Adrenal gland (tissue), 12 donors: ENCODE data around the gene GPR83. TPM values are rescaled to one million over a fixed set of nuclear protein-coding genes. Genes with fewer than 3 reads are reported as not detected.

Experiments used
- DNase-seq, 7 donors: peaks; one replicate each; pipeline ENCODE4 v3.0.0-alpha.2; 2019 to 2020
- H3K27ac ChIP-seq, 5 donors: fragments of 200-600 bp; sonication (generic) in 4 of 5; 1 replicate in 3 of 5; 2 replicates in 2 of 5; pipeline versions ENCODE4 v1.5.1 to v1.8.0; 2016 to 2020; ENCODE audit warnings: mild to moderate bottlenecking in 1 of 5
- H3K27me3 ChIP-seq: fragments of 200-600 bp; 2 replicates; pipeline ENCODE4 v1.8.0; 2021
- H3K36me3 ChIP-seq, 2 donors: fragments of 200-600 bp; replicated peaks in 1 of 2; 1 replicate in 1 of 2; 2 replicates in 1 of 2; pipeline versions ENCODE4 v1.5.1 to v1.8.0; 2018 to 2022
- H3K4me1 ChIP-seq, 2 donors: fragments of 200-600 bp; replicated peaks in 1 of 2; 1 replicate in 1 of 2; 2 replicates in 1 of 2; pipeline versions ENCODE4 v1.5.1 to v1.8.0; 2018 to 2021
- H3K4me3 ChIP-seq, 4 donors: fragments of 200-600 bp; sonication (generic) in 3 of 4; one replicate each; pipeline ENCODE4 v1.5.1; 2016 to 2018
- H3K9me3 ChIP-seq, 3 donors: fragments of 200-600 bp; sonication (generic) in 1 of 3; replicated peaks in 1 of 3; 1 replicate in 2 of 3; 2 replicates in 1 of 3; pipeline versions ENCODE4 v1.5.1 to v1.8.0; 2016 to 2021
- POLR2A ChIP-seq, 2 donors: fragments of 450-650 bp; IDR thresholded peaks; one replicate each; pipeline ENCODE4 v1.6.1; 2017; ENCODE audit warnings: antibody characterized with exemption in 2 of 2, mild to moderate bottlenecking in 2 of 2, moderate library complexity in 1 of 2
- WGBS, 4 donors: extraction: QIAGEN DNeasy Blood & Tissue Kit in 2 of 4; methylation state at CpG; one replicate each; pipeline versions ENCODE4 v1.1.5 to v1.1.7; 2013 to 2017; 5-methylcytosine and 5-hydroxymethylcytosine counted together
- intact Hi-C, 2 donors: fragments of 100-400 bp; cut with DNase I; formaldehyde crosslinking; loops; one replicate each; pipeline versions ENCODE4 v1.14.1 to v1.15.0; 2022 to 2023
- polyA plus RNA-seq, 3 donors: library from polyadenylated mRNA; stranded (reverse); fragments of 200-250 nt in 2 of 3; fragments of 350-450 nt in 1 of 3; fragmentation: Illumina TruSeq in 1 of 3; extraction: RNeasy Lipid Tissue Mini Kit (QIAGEN cat#74804) in 1 of 3; gene quantifications; one replicate each; pipeline ENCODE4 v1.2.3, GENCODE V29; 2013 to 2014
- total RNA-seq, 9 donors: library from RNA; depleted of rRNA in 4 of 9; stranded (reverse); fragments of >200 nt in 4 of 9; fragments of 120-200 nt in 1 of 9; fragmentation: NEBNext Ultra II Directional in 1 of 9; extraction: Animal tissue kit (Norgen Biotek cat#: 25700) in 1 of 9; gene quantifications; one replicate each; pipeline versions ENCODE4 v1.1.0 to v1.2.4, GENCODE V29; 2013 to 2023
- TF ChIP-seq, protein P1 (sequence below), 6 experiments: fragments of 450-650 bp in 4 of 6; fragments of 200-600 bp in 2 of 6; sonication (generic) in 1 of 6; IDR thresholded peaks; 1 replicate in 5 of 6; 2 replicates in 1 of 6; pipeline versions ENCODE4 v1.5.1 to v1.8.0; 2016 to 2021; ENCODE audit warnings: antibody characterized with exemption in 6 of 6, mild to moderate bottlenecking in 2 of 6, moderate library complexity in 1 of 6
- donor health status: healthy with polysubstance abuse.
- donor health status: Bipolar disorder and iron deficiency.
- donor health status: DM: yes; HTN: yes; CAD: no.
- donor health status: DM: no; HTN: no; CAD: no.
- donor health status: DM: no; HTN: no; CAD: no.
- donor health status: DM: yes; HTN: yes; CAD: no.

The GPR83 gene
- total and polyA plus RNA-seq, 12 donors = 0.17 to 1.5 (median 0.40) TPM; not detected in 1

DNA sequence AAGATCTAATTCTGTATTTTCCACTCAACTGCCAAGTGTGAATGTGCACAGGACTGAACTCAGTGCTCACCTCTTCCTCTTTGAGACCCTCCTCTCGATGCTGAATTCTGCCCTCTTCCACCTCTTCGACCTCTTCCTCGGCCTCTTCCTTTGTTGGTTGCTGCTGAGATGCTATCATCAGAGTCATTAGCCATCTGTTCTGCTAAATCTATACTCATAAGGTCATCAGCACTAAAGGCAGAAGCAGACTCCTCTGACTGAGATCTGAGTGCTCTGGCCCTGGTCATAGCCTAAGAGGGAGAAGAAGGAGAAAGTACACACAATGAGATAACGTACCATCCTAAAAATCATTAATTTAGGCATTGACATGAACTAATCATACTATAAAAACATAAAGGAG is 45.9 kb upstream of the GPR83 start:
- H3K4me1 ChIP-seq = no peaks in the 10 kb centered on the region
- no peaks in the 10 kb centered on the region for H3K27me3 ChIP-seq
- DNase-seq = no peak
- no peaks in the 10 kb centered on the region for H3K9me3 ChIP-seq
- H3K4me3 ChIP-seq = no peak overlapping the region
- no peak overlapping the region for H3K27ac ChIP-seq
- WGBS, 4 donors = 75 to 92% (median 86%) methylated on average over 4 of the region's 4 CpGs
- TF ChIP-seq, protein P1, sequence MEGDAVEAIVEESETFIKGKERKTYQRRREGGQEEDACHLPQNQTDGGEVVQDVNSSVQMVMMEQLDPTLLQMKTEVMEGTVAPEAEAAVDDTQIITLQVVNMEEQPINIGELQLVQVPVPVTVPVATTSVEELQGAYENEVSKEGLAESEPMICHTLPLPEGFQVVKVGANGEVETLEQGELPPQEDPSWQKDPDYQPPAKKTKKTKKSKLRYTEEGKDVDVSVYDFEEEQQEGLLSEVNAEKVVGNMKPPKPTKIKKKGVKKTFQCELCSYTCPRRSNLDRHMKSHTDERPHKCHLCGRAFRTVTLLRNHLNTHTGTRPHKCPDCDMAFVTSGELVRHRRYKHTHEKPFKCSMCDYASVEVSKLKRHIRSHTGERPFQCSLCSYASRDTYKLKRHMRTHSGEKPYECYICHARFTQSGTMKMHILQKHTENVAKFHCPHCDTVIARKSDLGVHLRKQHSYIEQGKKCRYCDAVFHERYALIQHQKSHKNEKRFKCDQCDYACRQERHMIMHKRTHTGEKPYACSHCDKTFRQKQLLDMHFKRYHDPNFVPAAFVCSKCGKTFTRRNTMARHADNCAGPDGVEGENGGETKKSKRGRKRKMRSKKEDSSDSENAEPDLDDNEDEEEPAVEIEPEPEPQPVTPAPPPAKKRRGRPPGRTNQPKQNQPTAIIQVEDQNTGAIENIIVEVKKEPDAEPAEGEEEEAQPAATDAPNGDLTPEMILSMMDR (IDR thresholded peaks at IDR 0.05) = no peak
- TF ChIP-seq POLR2A (IDR thresholded peaks at IDR 0.05) = no peak
- H3K36me3 ChIP-seq = peaks cover 0 to 15% of the 10 kb centered on the region in 2 donors
- intact Hi-C loops = no loop called here

DNA sequence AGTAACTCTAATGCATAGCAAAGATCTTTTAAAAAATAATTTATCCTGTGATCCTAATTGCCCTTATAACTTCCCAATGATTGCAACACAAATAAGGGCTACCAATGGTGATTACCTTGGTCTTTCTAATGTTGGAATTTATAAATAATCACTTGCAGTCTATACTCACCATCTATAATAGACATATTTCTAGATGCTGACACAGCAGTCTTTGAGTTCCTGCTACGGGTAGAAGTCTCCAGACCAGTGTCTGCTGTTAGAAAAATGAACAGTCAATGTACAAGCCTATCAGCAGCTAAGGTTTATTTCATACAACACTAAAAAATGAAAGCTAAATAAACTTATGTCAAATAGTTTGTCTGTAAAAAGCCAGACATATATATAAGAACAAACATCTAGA is 44.4 kb upstream of the GPR83 start:
- no peak for DNase-seq
- TF ChIP-seq POLR2A (IDR thresholded peaks at IDR 0.05) = no peak
- TF ChIP-seq, protein P1 (IDR thresholded peaks at IDR 0.05) = no peak
- peaks cover 0 to 15% of the 10 kb centered on the region in 2 donors for H3K36me3 ChIP-seq
- no peaks in the 10 kb centered on the region for H3K9me3 ChIP-seq
- H3K4me1 ChIP-seq = no peaks in the 10 kb centered on the region
- H3K27ac ChIP-seq = no peak overlapping the region
- no peaks in the 10 kb centered on the region for H3K27me3 ChIP-seq
- 79 to 96% (median 84%) methylated on average over 1 of the region's 1 CpG for WGBS, 4 donors
- intact Hi-C loops = no loop called here
- no peak overlapping the region for H3K4me3 ChIP-seq

DNA sequence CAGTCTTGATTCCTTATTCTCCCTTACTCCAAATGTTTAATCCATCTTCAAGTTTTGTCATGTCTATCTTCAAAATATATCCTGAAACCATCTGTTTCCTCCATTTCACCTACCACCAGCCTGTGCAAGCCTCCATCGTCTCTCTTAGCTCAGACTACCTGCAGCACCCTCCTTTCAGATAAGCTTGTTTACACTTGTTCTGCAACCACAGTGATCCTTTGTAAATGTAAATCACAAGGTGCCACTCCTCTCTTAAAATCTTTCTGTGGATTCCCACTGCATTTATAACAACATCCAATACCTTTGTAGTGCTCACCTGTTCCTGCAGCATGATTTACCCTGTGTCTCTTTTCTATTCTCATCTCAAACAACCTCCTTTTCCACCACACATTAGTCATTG is 31.8 kb upstream of the GPR83 start:
- Histone ChIP-seq H3K4me1 (no peaks in the 10 kb centered on the region), H3K36me3 (peaks cover 0 to 6% of the 10 kb centered on the region in 2 donors), H3K27me3 (no peaks in the 10 kb centered on the region), H3K4me3 (no peak overlapping the region), H3K9me3 (no peaks in the 10 kb centered on the region), H3K27ac (no peak overlapping the region)
- intact Hi-C loops = no loop called here
- no peak for DNase-seq
- WGBS, 4 donors = 78 to 91% (median 83%) methylated on average over 1 of the region's 1 CpG
- no peak for TF ChIP-seq POLR2A (IDR thresholded peaks at IDR 0.05)

DNA sequence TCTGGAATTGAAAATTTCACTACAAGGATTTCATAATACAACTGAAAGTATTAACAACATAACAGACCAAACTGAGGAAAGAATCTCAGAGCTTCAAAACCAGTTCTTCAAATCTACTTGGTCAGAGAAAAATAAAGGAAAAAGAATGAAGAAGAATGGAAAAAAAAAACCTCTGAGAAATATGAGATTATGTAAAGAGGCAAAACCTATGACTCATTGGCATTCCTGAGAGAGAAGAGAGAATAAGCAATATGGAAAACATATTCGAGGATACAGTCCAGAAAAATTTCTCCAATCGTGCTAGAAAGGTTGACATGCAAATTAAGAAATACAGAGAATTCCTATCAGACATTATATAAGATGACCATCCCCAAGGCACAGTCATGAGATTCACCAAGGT is 23.4 kb upstream of the GPR83 start:
- TF ChIP-seq, protein P1 (IDR thresholded peaks at IDR 0.05) = no peak
- TF ChIP-seq POLR2A (IDR thresholded peaks at IDR 0.05) = no peak
- 80 to 94% (median 83%) methylated on average over 2 of the region's 2 CpGs for WGBS, 4 donors
- no peaks in the 10 kb centered on the region for H3K27me3 ChIP-seq
- DNase-seq = no peak
- no peak overlapping the region for H3K4me3 ChIP-seq
- no peaks in the 10 kb centered on the region for H3K4me1 ChIP-seq
- no peaks in the 10 kb centered on the region for H3K9me3 ChIP-seq
- H3K27ac ChIP-seq = no peak overlapping the region
- intact Hi-C loops = no loop called here
- H3K36me3 ChIP-seq = no peaks in the 10 kb centered on the region

DNA sequence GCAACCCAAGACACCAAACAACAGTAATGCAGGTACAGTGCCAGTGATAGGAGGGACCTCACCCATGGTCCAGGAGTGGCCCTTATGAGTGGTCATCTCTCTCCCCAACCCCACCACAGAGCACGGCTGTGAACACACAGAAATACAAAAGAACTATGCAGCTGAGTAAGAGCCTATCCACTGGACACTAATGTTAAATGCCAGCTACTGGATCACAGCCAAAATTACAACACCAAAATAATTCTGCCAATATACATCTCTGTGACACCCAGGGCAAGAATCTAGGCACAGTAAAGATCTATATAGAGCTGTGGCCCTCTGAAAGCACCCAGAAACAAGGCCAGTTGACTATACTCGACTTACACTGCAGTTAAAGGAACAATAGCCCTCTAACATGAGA is 22.8 kb upstream of the GPR83 start:
- H3K36me3 ChIP-seq = no peaks in the 10 kb centered on the region
- H3K27ac ChIP-seq = no peak overlapping the region
- H3K9me3 ChIP-seq = no peaks in the 10 kb centered on the region
- WGBS, 4 donors = 89 to 95% (median 93%) methylated on average over 2 of the region's 2 CpGs
- DNase-seq = no peak
- H3K4me3 ChIP-seq = no peak overlapping the region
- no peaks in the 10 kb centered on the region for H3K4me1 ChIP-seq
- intact Hi-C loops = no loop called here
- H3K27me3 ChIP-seq = no peaks in the 10 kb centered on the region
- TF ChIP-seq, protein P1 (IDR thresholded peaks at IDR 0.05) = no peak
- TF ChIP-seq POLR2A (IDR thresholded peaks at IDR 0.05) = no peak
